SIG-M5 (cell line): ENCODE measurements around the gene ITGAL.
"Not testable (repeated sequence)": the region's sequence is repeated elsewhere in the genome, so short reads cannot be mapped to it uniquely, and the experiment has no call there.

Source experiments
- DNase-seq: peaks from one replicate; lab custom pipeline; 2025; lab: John Stamatoyannopoulos, UW

The ITGAL gene

GRCh38 chr16:30457743-30458560 is 14.6 kb upstream of the ITGAL start:
- no peak for DNase-seq

GRCh38 chr16:30458561-30459394 is 13.8 kb upstream of the ITGAL start:
- peak; percentile 68 for DNase-seq

- DNase-seq, result no peak
Measured at GRCh38 chr16:30459456-30459855, 13.1 kb upstream of the ITGAL start.

- DNase-seq, result not testable (repeated sequence)
Measured at GRCh38 chr16:30461426-30461825, 11.1 kb upstream of the ITGAL start.

GRCh38 chr16:30464078-30464477 is 8.5 kb upstream of the ITGAL start:
- no peak for DNase-seq

GRCh38 chr16:30470170-30470512 is 2.4 kb upstream of the ITGAL start:
- DNase-seq, result no peak

GRCh38 chr16:30470632-30470995 is 1.9 kb upstream of the ITGAL start:
- DNase-seq, result no peak

GRCh38 chr16:30473231-30474073 is 910 bp downstream of the ITGAL start:
- DNase-seq, result no peak

GRCh38 chr16:30474074-30474452 is 1.5 kb downstream of the ITGAL start:
- no peak for DNase-seq

- DNase-seq, result no peak
Measured at GRCh38 chr16:30474684-30475083, 2.1 kb downstream of the ITGAL start.

GRCh38 chr16:30476991-30477390 is 4.4 kb downstream of the ITGAL start:
- no peak for DNase-seq

- DNase-seq, result not testable (repeated sequence)
Measured at GRCh38 chr16:30477773-30478172, 5.2 kb downstream of the ITGAL start.

- DNase-seq, result no peak
Measured at GRCh38 chr16:30478766-30479478, 6.4 kb downstream of the ITGAL start.

- no peak for DNase-seq
Measured at GRCh38 chr16:30481381-30481780, 8.8 kb downstream of the ITGAL start.

GRCh38 chr16:30482366-30482765 is 9.8 kb downstream of the ITGAL start:
- no peak for DNase-seq

- no peak for DNase-seq
Measured at GRCh38 chr16:30484887-30485286, 12.3 kb downstream of the ITGAL start.

- no peak for DNase-seq
Measured at GRCh38 chr16:30485818-30486436, 13.4 kb downstream of the ITGAL start.

- DNase-seq, result no peak
Measured at GRCh38 chr16:30488764-30489605, 16.4 kb downstream of the ITGAL start.

- no peak for DNase-seq
Measured at GRCh38 chr16:30490210-30490609, 17.7 kb downstream of the ITGAL start.

- no peak for DNase-seq
Measured at GRCh38 chr16:30491229-30491628, 18.7 kb downstream of the ITGAL start.
